SK-N-SH treated with all-trans-retinoic acid at 6 μM for 48 hours (cell line): ENCODE results near the gene LCP1.

Experiments
- ATAC-seq: fragments of 200-7000 bp; cut with Tn5 transposase; 3 replicates; pipeline ENCODE4 v1.9.1; 2020; ENCODE audit warnings: mild to moderate bottlenecking, moderate library complexity
- ARNTL ChIP-seq: fragments of 450-650 bp; formaldehyde crosslinking; IDR thresholded peaks from 2 replicates; pipeline ENCODE4 v1.5.0; 2020; ENCODE audit warnings: low read depth, mild to moderate bottlenecking, moderate library complexity, borderline replicate concordance
- BACH2 ChIP-seq: fragments of 250-450 bp; sonication (Bioruptor Pico); IDR thresholded peaks from 2 replicates; pipeline ENCODE4 v1.9.0; 2021; ENCODE audit warnings: mild to moderate bottlenecking, borderline replicate concordance
- CSDC2 ChIP-seq: fragments of 250-450 bp; sonication (Bioruptor Pico); IDR thresholded peaks from 2 replicates; pipeline ENCODE4 v1.5.0; 2020; ENCODE audit warnings: mild to moderate bottlenecking, moderate library complexity
- ESRRG ChIP-seq: fragments of 250-450 bp; sonication (Bioruptor Pico); IDR thresholded peaks from 2 replicates; pipeline ENCODE4 v1.6.1; 2021; ENCODE audit warnings: mild to moderate bottlenecking
- GLIS3 ChIP-seq: fragments of 250-450 bp; sonication (Bioruptor Pico); IDR thresholded peaks from 2 replicates; pipeline ENCODE4 v1.5.0; 2020; ENCODE audit warnings: mild to moderate bottlenecking, moderate library complexity
- ISL1 ChIP-seq: fragments of 250-450 bp; sonication (Bioruptor Pico); IDR thresholded peaks from 2 replicates; pipeline ENCODE4 v2.1.2; 2022; ENCODE audit warnings: mild to moderate bottlenecking, moderate library complexity
- OSR1 ChIP-seq: fragments of 250-450 bp; sonication (Bioruptor Pico); IDR thresholded peaks from 2 replicates; pipeline ENCODE4 v1.8.0; 2022; ENCODE audit warnings: moderate library complexity, mild to moderate bottlenecking, inconsistent platforms
- PPARA ChIP-seq: fragments of 250-450 bp; sonication (Bioruptor Pico); IDR thresholded peaks from 2 replicates; pipeline ENCODE4 v1.5.0; 2020; ENCODE audit warnings: mild to moderate bottlenecking, borderline replicate concordance
- RARB ChIP-seq: fragments of 250-450 bp; sonication (Bioruptor Pico); IDR thresholded peaks from 2 replicates; pipeline ENCODE4 v1.8.0; 2021; ENCODE audit warnings: mild to moderate bottlenecking, moderate library complexity
- SNAI2 ChIP-seq: fragments of 250-450 bp; sonication (Bioruptor Pico); IDR thresholded peaks from 2 replicates; pipeline ENCODE4 v1.5.0; 2020; ENCODE audit warnings: mild to moderate bottlenecking, moderate library complexity
- TCF4 ChIP-seq: fragments of 250-450 bp; sonication (Bioruptor Pico); IDR thresholded peaks from 2 replicates; pipeline ENCODE4 v1.8.0; 2021; ENCODE audit warnings: mild to moderate bottlenecking, moderate library complexity, borderline replicate concordance
- TOX ChIP-seq: fragments of 250-450 bp; sonication (Bioruptor Pico); IDR thresholded peaks from 2 replicates; pipeline ENCODE4 v1.8.0; 2021; ENCODE audit warnings: mild to moderate bottlenecking, moderate library complexity, borderline replicate concordance
- ZC3H10 ChIP-seq: fragments of 250-450 bp; sonication (Bioruptor Pico); IDR thresholded peaks from 2 replicates; pipeline ENCODE4 v1.5.1; 2021; ENCODE audit warnings: mild to moderate bottlenecking, moderate library complexity
- ZFP30 ChIP-seq: fragments of 450-650 bp; formaldehyde crosslinking; IDR thresholded peaks from 2 replicates; pipeline ENCODE4 v1.5.0; 2022; ENCODE audit warnings: mild to moderate bottlenecking, moderate library complexity
- ZNF70 ChIP-seq: fragments of 450-650 bp; formaldehyde crosslinking; IDR thresholded peaks from 2 replicates; pipeline ENCODE4 v1.5.0; 2020; ENCODE audit warnings: mild to moderate bottlenecking, moderate library complexity
- ZNF8 ChIP-seq: fragments of 450-650 bp; formaldehyde crosslinking; IDR thresholded peaks from 2 replicates; pipeline ENCODE4 v1.5.0; 2020; ENCODE audit warnings: mild to moderate bottlenecking, moderate library complexity
- TF ChIP-seq, protein P1 (sequence below): fragments of 250-450 bp; sonication (Bioruptor Pico); IDR thresholded peaks from 2 replicates; pipeline ENCODE4 v1.8.0; 2020; ENCODE audit warnings: mild to moderate bottlenecking, moderate library complexity, borderline replicate concordance
- TF ChIP-seq, protein P2 (sequence below): fragments of 250-450 bp; sonication (Bioruptor Pico); IDR thresholded peaks from 2 replicates; pipeline ENCODE4 v1.5.1; 2020; ENCODE audit warnings: low read depth, mild to moderate bottlenecking, moderate library complexity
- TF ChIP-seq, protein P3 (sequence below): fragments of 250-450 bp; sonication (Bioruptor Pico); IDR thresholded peaks from 2 replicates; pipeline ENCODE4 v1.8.0; 2021; ENCODE audit warnings: low read depth, mild to moderate bottlenecking, moderate library complexity, borderline replicate concordance
- TF ChIP-seq, protein P4 (sequence below): fragments of 250-450 bp; sonication (Bioruptor Pico); IDR thresholded peaks from 2 replicates; pipeline ENCODE4 v1.5.1; 2021; ENCODE audit warnings: mild to moderate bottlenecking, moderate library complexity
- TF ChIP-seq, protein P5 (sequence below): fragments of 250-450 bp; sonication (Bioruptor Pico); IDR thresholded peaks from 2 replicates; pipeline ENCODE4 v1.5.0; 2020; ENCODE audit warnings: mild to moderate bottlenecking, moderate library complexity

The LCP1 gene

DNA sequence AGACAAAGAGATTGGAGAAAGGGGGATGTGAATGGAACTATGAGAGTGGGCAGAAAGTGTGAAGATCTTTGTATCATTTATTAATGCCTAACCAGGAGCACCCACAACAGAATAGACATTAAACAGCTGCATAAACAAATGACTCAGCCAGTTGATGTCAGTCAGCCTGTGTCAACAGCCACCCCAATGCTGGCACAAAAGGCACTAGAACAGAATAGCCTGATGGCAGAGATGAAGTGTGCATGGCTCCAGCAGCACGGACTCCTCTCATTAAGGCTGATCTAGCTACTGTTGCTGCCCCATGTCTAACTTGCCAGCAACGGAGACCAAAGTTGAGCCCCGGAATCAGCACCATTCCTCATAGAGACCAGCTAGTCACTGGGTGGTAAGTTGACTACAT, 85.0 kb downstream of the LCP1 start (continued):
- TF ChIP-seq, protein P1, sequence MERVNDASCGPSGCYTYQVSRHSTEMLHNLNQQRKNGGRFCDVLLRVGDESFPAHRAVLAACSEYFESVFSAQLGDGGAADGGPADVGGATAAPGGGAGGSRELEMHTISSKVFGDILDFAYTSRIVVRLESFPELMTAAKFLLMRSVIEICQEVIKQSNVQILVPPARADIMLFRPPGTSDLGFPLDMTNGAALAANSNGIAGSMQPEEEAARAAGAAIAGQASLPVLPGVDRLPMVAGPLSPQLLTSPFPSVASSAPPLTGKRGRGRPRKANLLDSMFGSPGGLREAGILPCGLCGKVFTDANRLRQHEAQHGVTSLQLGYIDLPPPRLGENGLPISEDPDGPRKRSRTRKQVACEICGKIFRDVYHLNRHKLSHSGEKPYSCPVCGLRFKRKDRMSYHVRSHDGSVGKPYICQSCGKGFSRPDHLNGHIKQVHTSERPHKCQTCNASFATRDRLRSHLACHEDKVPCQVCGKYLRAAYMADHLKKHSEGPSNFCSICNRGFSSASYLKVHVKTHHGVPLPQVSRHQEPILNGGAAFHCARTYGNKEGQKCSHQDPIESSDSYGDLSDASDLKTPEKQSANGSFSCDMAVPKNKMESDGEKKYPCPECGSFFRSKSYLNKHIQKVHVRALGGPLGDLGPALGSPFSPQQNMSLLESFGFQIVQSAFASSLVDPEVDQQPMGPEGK (CRISPR knock-in tag): no peak
- TF ChIP-seq, protein P2, sequence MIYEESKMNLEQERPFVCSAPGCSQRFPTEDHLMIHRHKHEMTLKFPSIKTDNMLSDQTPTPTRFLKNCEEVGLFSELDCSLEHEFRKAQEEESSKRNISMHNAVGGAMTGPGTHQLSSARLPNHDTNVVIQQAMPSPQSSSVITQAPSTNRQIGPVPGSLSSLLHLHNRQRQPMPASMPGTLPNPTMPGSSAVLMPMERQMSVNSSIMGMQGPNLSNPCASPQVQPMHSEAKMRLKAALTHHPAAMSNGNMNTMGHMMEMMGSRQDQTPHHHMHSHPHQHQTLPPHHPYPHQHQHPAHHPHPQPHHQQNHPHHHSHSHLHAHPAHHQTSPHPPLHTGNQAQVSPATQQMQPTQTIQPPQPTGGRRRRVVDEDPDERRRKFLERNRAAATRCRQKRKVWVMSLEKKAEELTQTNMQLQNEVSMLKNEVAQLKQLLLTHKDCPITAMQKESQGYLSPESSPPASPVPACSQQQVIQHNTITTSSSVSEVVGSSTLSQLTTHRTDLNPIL (CRISPR knock-in tag): no peak
- no peak for TF ChIP-seq ZC3H10
- no peak for TF ChIP-seq SNAI2 (CRISPR knock-in tag)

DNA sequence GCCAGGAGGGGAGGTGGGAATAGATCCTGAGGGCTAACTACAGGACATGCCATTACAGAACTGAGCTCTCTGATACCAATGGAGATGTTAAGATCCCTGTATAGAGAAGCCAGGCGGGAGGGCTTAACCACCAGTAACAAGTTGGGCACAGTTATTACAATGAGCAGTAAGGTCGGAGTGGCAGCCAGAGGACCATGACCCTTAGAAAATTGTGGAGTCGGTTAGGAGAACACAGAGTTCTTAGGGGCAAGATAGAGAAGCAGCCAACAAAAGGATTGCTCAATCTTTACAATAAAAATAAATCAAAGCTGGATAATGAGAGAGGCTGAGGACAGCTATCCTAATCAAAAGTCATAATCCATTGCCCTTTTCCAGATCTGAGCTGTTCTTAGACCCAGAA, 87.5 kb downstream of the LCP1 start:
- TF ChIP-seq CSDC2 (CRISPR knock-in tag) (no peak), ZFP30 (CRISPR knock-in tag) (no peak), ARNTL (CRISPR knock-in tag) (no peak), GLIS3 (CRISPR knock-in tag) (no peak), PPARA (no peak), SNAI2 (CRISPR knock-in tag) (no peak), TOX (CRISPR knock-in tag) (no peak), ESRRG (CRISPR knock-in tag) (no peak), ZNF70 (no peak), ISL1 (no peak), BACH2 (CRISPR knock-in tag) (no peak), ZC3H10 (no peak), RARB (CRISPR knock-in tag) (no peak), ZNF8 (CRISPR knock-in tag) (no peak), TCF4 (CRISPR knock-in tag) (no peak), OSR1 (CRISPR knock-in tag) (no peak)
- TF ChIP-seq, protein P3, sequence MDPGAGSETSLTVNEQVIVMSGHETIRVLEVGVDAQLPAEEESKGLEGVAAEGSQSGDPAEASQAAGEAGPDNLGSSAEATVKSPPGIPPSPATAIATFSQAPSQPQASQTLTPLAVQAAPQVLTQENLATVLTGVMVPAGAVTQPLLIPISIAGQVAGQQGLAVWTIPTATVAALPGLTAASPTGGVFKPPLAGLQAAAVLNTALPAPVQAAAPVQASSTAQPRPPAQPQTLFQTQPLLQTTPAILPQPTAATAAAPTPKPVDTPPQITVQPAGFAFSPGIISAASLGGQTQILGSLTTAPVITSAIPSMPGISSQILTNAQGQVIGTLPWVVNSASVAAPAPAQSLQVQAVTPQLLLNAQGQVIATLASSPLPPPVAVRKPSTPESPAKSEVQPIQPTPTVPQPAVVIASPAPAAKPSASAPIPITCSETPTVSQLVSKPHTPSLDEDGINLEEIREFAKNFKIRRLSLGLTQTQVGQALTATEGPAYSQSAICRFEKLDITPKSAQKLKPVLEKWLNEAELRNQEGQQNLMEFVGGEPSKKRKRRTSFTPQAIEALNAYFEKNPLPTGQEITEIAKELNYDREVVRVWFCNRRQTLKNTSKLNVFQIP (CRISPR knock-in tag): no peak
- TF ChIP-seq, protein P2 (CRISPR knock-in tag): no peak
- TF ChIP-seq, protein P4, sequence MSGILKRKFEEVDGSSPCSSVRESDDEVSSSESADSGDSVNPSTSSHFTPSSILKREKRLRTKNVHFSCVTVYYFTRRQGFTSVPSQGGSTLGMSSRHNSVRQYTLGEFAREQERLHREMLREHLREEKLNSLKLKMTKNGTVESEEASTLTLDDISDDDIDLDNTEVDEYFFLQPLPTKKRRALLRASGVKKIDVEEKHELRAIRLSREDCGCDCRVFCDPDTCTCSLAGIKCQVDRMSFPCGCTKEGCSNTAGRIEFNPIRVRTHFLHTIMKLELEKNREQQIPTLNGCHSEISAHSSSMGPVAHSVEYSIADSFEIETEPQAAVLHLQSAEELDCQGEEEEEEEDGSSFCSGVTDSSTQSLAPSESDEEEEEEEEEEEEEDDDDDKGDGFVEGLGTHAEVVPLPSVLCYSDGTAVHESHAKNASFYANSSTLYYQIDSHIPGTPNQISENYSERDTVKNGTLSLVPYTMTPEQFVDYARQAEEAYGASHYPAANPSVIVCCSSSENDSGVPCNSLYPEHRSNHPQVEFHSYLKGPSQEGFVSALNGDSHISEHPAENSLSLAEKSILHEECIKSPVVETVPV (CRISPR knock-in tag): no peak
- TF ChIP-seq, protein P5, sequence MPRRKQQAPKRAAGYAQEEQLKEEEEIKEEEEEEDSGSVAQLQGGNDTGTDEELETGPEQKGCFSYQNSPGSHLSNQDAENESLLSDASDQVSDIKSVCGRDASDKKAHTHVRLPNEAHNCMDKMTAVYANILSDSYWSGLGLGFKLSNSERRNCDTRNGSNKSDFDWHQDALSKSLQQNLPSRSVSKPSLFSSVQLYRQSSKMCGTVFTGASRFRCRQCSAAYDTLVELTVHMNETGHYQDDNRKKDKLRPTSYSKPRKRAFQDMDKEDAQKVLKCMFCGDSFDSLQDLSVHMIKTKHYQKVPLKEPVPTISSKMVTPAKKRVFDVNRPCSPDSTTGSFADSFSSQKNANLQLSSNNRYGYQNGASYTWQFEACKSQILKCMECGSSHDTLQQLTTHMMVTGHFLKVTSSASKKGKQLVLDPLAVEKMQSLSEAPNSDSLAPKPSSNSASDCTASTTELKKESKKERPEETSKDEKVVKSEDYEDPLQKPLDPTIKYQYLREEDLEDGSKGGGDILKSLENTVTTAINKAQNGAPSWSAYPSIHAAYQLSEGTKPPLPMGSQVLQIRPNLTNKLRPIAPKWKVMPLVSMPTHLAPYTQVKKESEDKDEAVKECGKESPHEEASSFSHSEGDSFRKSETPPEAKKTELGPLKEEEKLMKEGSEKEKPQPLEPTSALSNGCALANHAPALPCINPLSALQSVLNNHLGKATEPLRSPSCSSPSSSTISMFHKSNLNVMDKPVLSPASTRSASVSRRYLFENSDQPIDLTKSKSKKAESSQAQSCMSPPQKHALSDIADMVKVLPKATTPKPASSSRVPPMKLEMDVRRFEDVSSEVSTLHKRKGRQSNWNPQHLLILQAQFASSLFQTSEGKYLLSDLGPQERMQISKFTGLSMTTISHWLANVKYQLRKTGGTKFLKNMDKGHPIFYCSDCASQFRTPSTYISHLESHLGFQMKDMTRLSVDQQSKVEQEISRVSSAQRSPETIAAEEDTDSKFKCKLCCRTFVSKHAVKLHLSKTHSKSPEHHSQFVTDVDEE (CRISPR knock-in tag): no peak
- ATAC-seq: no peak
